ENCODE results near the gene CSNK1D.

The CSNK1D gene

GRCh38 chr17:82316651-82317393 lies 43.3 kb upstream of the CSNK1D start:
- H3K9ac ChIP-seq (ENCODE audit: low read length): no peak overlapping the region
- peaks cover 5% of the 10 kb centered on the region for H3K4me1 ChIP-seq (ENCODE audit: control insufficient read depth, insufficient read depth, low read length)
- no peaks in the 10 kb centered on the region for H3K9me3 ChIP-seq (ENCODE audit: control insufficient read depth, low read length)
- DNase-seq (ENCODE audit: low read depth): no peak
- H3K36me3 ChIP-seq (ENCODE audit: control insufficient read depth, insufficient read depth, low read length, severe bottlenecking): no peaks in the 10 kb centered on the region
- H3K27me3 ChIP-seq (replicated peaks; ENCODE audit: control insufficient read depth, insufficient read depth, low read length): peaks cover 29% of the 10 kb centered on the region
- no peak overlapping the region for H3K4me3 ChIP-seq (ENCODE audit: low read length)

GRCh38 chr17:82315703-82316358 lies 42.3 kb upstream of the CSNK1D start:
- H3K4me3 ChIP-seq (ENCODE audit: low read length): no peak overlapping the region
- DNase-seq (ENCODE audit: low read depth): no peak
- H3K4me1 ChIP-seq (ENCODE audit: control insufficient read depth, insufficient read depth, low read length): peaks cover 5% of the 10 kb centered on the region

GRCh38 chr17:82314727-82315605 lies 41.5 kb upstream of the CSNK1D start:
- Histone ChIP-seq H3K9me3 (ENCODE audit: control insufficient read depth, low read length) (no peaks in the 10 kb centered on the region), H3K27me3 (replicated peaks; ENCODE audit: control insufficient read depth, insufficient read depth, low read length) (peaks cover 40% of the 10 kb centered on the region)

More at GRCh38 chr17:82315703-82316358, 42.3 kb upstream of the CSNK1D start:
- no peaks in the 10 kb centered on the region for H3K9me3 ChIP-seq (ENCODE audit: control insufficient read depth, low read length)
- no peak overlapping the region for H3K9ac ChIP-seq (ENCODE audit: low read length)
- no peaks in the 10 kb centered on the region for H3K36me3 ChIP-seq (ENCODE audit: control insufficient read depth, insufficient read depth, low read length, severe bottlenecking)
- peaks cover 31% of the 10 kb centered on the region for H3K27me3 ChIP-seq (replicated peaks; ENCODE audit: control insufficient read depth, insufficient read depth, low read length)

GRCh38 chr17:82314012-82314726 lies 40.7 kb upstream of the CSNK1D start:
- no peaks in the 10 kb centered on the region for H3K36me3 ChIP-seq (ENCODE audit: control insufficient read depth, insufficient read depth, low read length, severe bottlenecking)
- no peak overlapping the region for H3K9ac ChIP-seq (ENCODE audit: low read length)
- H3K4me3 ChIP-seq (ENCODE audit: low read length): no peak overlapping the region
- H3K4me1 ChIP-seq (ENCODE audit: control insufficient read depth, insufficient read depth, low read length): peaks cover 5% of the 10 kb centered on the region
- H3K9me3 ChIP-seq (ENCODE audit: control insufficient read depth, low read length): no peaks in the 10 kb centered on the region
- DNase-seq (ENCODE audit: low read depth): no peak
- peaks cover 45% of the 10 kb centered on the region for H3K27me3 ChIP-seq (replicated peaks; ENCODE audit: control insufficient read depth, insufficient read depth, low read length)

More at GRCh38 chr17:82314727-82315605, 41.5 kb upstream of the CSNK1D start:
- H3K36me3 ChIP-seq (ENCODE audit: control insufficient read depth, insufficient read depth, low read length, severe bottlenecking): no peaks in the 10 kb centered on the region
- peaks cover 5% of the 10 kb centered on the region for H3K4me1 ChIP-seq (ENCODE audit: control insufficient read depth, insufficient read depth, low read length)
- no peak overlapping the region for H3K4me3 ChIP-seq (ENCODE audit: low read length)
- no peak for DNase-seq (ENCODE audit: low read depth)
- H3K9ac ChIP-seq (ENCODE audit: low read length): no peak overlapping the region

- H3K4me1 ChIP-seq (ENCODE audit: control insufficient read depth, insufficient read depth, low read length): peaks cover 5% of the 10 kb centered on the region
- no peaks in the 10 kb centered on the region for H3K36me3 ChIP-seq (ENCODE audit: control insufficient read depth, insufficient read depth, low read length, severe bottlenecking)
- no peaks in the 10 kb centered on the region for H3K9me3 ChIP-seq (ENCODE audit: control insufficient read depth, low read length)
These were observed 39.9 kb upstream of the CSNK1D start for GRCh38 chr17:82313195-82314011.

GRCh38 chr17:82311971-82312370 lies 38.5 kb upstream of the CSNK1D start:
- H3K36me3 ChIP-seq (ENCODE audit: control insufficient read depth, insufficient read depth, low read length, severe bottlenecking): no peaks in the 10 kb centered on the region
- H3K4me1 ChIP-seq (ENCODE audit: control insufficient read depth, insufficient read depth, low read length): peaks cover 3% of the 10 kb centered on the region
- H3K4me3 ChIP-seq (ENCODE audit: low read length): no peak overlapping the region
- H3K27me3 ChIP-seq (replicated peaks; ENCODE audit: control insufficient read depth, insufficient read depth, low read length): peaks cover 54% of the 10 kb centered on the region
- no peak overlapping the region for H3K9ac ChIP-seq (ENCODE audit: low read length)
- no peak for DNase-seq (ENCODE audit: low read depth)
- H3K9me3 ChIP-seq (ENCODE audit: control insufficient read depth, low read length): no peaks in the 10 kb centered on the region

More at GRCh38 chr17:82313195-82314011, 39.9 kb upstream of the CSNK1D start:
- Histone ChIP-seq H3K27me3 (replicated peaks; ENCODE audit: control insufficient read depth, insufficient read depth, low read length) (peaks cover 51% of the 10 kb centered on the region), H3K9ac (ENCODE audit: low read length) (no peak overlapping the region), H3K4me3 (ENCODE audit: low read length) (no peak overlapping the region)
- DNase-seq (ENCODE audit: low read depth): no peak

GRCh38 chr17:82310877-82311276 lies 37.4 kb upstream of the CSNK1D start:
- H3K36me3 ChIP-seq (ENCODE audit: control insufficient read depth, insufficient read depth, low read length, severe bottlenecking): no peaks in the 10 kb centered on the region
- H3K27me3 ChIP-seq (replicated peaks; ENCODE audit: control insufficient read depth, insufficient read depth, low read length): peaks cover 44% of the 10 kb centered on the region
- H3K9ac ChIP-seq (ENCODE audit: low read length): no peak overlapping the region

GRCh38 chr17:82309656-82310570 lies 36.4 kb upstream of the CSNK1D start:
- no peak overlapping the region for H3K9ac ChIP-seq (ENCODE audit: low read length)
- DNase-seq (ENCODE audit: low read depth): no peak
- H3K36me3 ChIP-seq (ENCODE audit: control insufficient read depth, insufficient read depth, low read length, severe bottlenecking): no peaks in the 10 kb centered on the region
- no peaks in the 10 kb centered on the region for H3K4me1 ChIP-seq (ENCODE audit: control insufficient read depth, insufficient read depth, low read length)
- H3K9me3 ChIP-seq (ENCODE audit: control insufficient read depth, low read length): no peaks in the 10 kb centered on the region
- no peak overlapping the region for H3K4me3 ChIP-seq (ENCODE audit: low read length)
- H3K27me3 ChIP-seq (replicated peaks; ENCODE audit: control insufficient read depth, insufficient read depth, low read length): peaks cover 37% of the 10 kb centered on the region

More at GRCh38 chr17:82310877-82311276, 37.4 kb upstream of the CSNK1D start:
- Histone ChIP-seq H3K4me3 (ENCODE audit: low read length) (no peak overlapping the region), H3K9me3 (ENCODE audit: control insufficient read depth, low read length) (no peaks in the 10 kb centered on the region), H3K4me1 (ENCODE audit: control insufficient read depth, insufficient read depth, low read length) (no peaks in the 10 kb centered on the region)
- no peak for DNase-seq (ENCODE audit: low read depth)

- no peaks in the 10 kb centered on the region for H3K4me1 ChIP-seq (ENCODE audit: control insufficient read depth, insufficient read depth, low read length)
- no peak for DNase-seq (ENCODE audit: low read depth)
- no peaks in the 10 kb centered on the region for H3K36me3 ChIP-seq (ENCODE audit: control insufficient read depth, insufficient read depth, low read length, severe bottlenecking)
- H3K9ac ChIP-seq (ENCODE audit: low read length): no peak overlapping the region
- no peaks in the 10 kb centered on the region for H3K9me3 ChIP-seq (ENCODE audit: control insufficient read depth, low read length)
- peaks cover 25% of the 10 kb centered on the region for H3K27me3 ChIP-seq (replicated peaks; ENCODE audit: control insufficient read depth, insufficient read depth, low read length)
- H3K4me3 ChIP-seq (ENCODE audit: low read length): no peak overlapping the region
These were observed 32.3 kb upstream of the CSNK1D start for GRCh38 chr17:82305727-82306300.

Measured in adipocyte (in vitro differentiated cells).